NCI-H128 (cell line): ENCODE results near the gene PROSER3.

ENCODE experiments used
- DNase-seq: peaks from one replicate; lab custom pipeline; 2025; ENCODE audit not compliant: unreplicated experiment; lab: John Stamatoyannopoulos, UW

Gene PROSER3

GRCh38 chr19:35757749-35758608, at the start of gene PROSER3:
PROSER3 (plus strand) TSS chr19:35758176; CDS start chr19:35758216, 40 bp downstream.
- DNase-seq: peak; percentile 98

GRCh38 chr19:35708391-35708790, 49.6 kb upstream of the PROSER3 start:
- no peak for DNase-seq

GRCh38 chr19:35710784-35711723, 46.9 kb upstream of the PROSER3 start:
- no peak for DNase-seq

- DNase-seq: no peak
Measured at GRCh38 chr19:35712567-35713505, 45.1 kb upstream of the PROSER3 start.

GRCh38 chr19:35713506-35713850, 44.5 kb upstream of the PROSER3 start:
- DNase-seq: no peak

- no peak for DNase-seq
Measured at GRCh38 chr19:35713904-35714495, 44.0 kb upstream of the PROSER3 start.

GRCh38 chr19:35714601-35715354, 43.2 kb upstream of the PROSER3 start:
- no peak for DNase-seq

- DNase-seq: no peak
Measured at GRCh38 chr19:35715355-35715809, 42.6 kb upstream of the PROSER3 start.

- no peak for DNase-seq
Measured at GRCh38 chr19:35715981-35716800, 41.8 kb upstream of the PROSER3 start.

- DNase-seq: peak; percentile 80
Measured at GRCh38 chr19:35716801-35717664, 40.9 kb upstream of the PROSER3 start.

GRCh38 chr19:35717665-35718344, 40.2 kb upstream of the PROSER3 start, which contains the start of gene KMT2B:
KMT2B (plus strand) TSS chr19:35718003; CDS start chr19:35718019, 16 bp downstream.
- DNase-seq: peak; percentile 88

GRCh38 chr19:35718345-35719041, 39.5 kb upstream of the PROSER3 start:
- DNase-seq: no peak

- DNase-seq: no peak
Measured at GRCh38 chr19:35719402-35720162, 38.4 kb upstream of the PROSER3 start.

GRCh38 chr19:35720163-35720524, 37.8 kb upstream of the PROSER3 start:
- DNase-seq: no peak

- DNase-seq: no peak
Measured at GRCh38 chr19:35720648-35721047, 37.3 kb upstream of the PROSER3 start.

GRCh38 chr19:35721374-35721773, 36.6 kb upstream of the PROSER3 start:
- no peak for DNase-seq
